NT2/D1 (cell line): ENCODE measurements around the gene BTBD7.

ENCODE experiments used
- DNase-seq: peaks from one replicate; pipeline ENCODE4 v3.0.0-alpha.2; 2011; ENCODE audit warnings: low read depth, low spot score
- H3K27me3 ChIP-seq: 2 replicates; pipeline ENCODE4 v1.6.0; 2011; ENCODE audit warnings: mild to moderate bottlenecking; ENCODE audit not compliant: insufficient read length, insufficient read depth
- H3K36me3 ChIP-seq: 2 replicates; pipeline ENCODE4 v1.6.1; 2011; ENCODE audit warnings: mild to moderate bottlenecking, low read length, mixed read lengths; ENCODE audit not compliant: insufficient read depth, insufficient read length
- H3K4me1 ChIP-seq: 2 replicates; pipeline ENCODE4 v1.5.1; 2011; ENCODE audit not compliant: insufficient read depth, insufficient read length
- H3K4me3 ChIP-seq: 2 replicates; pipeline ENCODE4 v1.5.1; 2011; ENCODE audit warnings: low read depth; ENCODE audit not compliant: insufficient read length
- H3K9ac ChIP-seq: 2 replicates; pipeline ENCODE4 v1.6.0; 2011; ENCODE audit warnings: low read depth; ENCODE audit not compliant: insufficient read length
- H3K9me3 ChIP-seq: 2 replicates; pipeline ENCODE4 v1.5.1; 2011; ENCODE audit warnings: mild to moderate bottlenecking, low read length; ENCODE audit not compliant: insufficient read depth
- SUZ12 ChIP-seq: IDR thresholded peaks from 2 replicates; pipeline ENCODE4 v1.6.1; 2011; ENCODE audit not compliant: insufficient read length, insufficient read depth; ENCODE audit errors: extremely low read depth
- YY1 ChIP-seq: IDR thresholded peaks from 2 replicates; pipeline ENCODE4 v1.6.1; 2011; ENCODE audit not compliant: insufficient read length, insufficient read depth
- ZNF274 ChIP-seq: IDR thresholded peaks from 2 replicates; pipeline ENCODE4 v1.6.1; 2011; ENCODE audit warnings: mild to moderate bottlenecking, low read depth, low read length

Gene BTBD7

GRCh38 chr14:93200553-93200952, 132.3 kb downstream of the BTBD7 start:
- Histone ChIP-seq H3K4me1 (no peaks in the 10 kb centered on the region), H3K27me3 (no peaks in the 10 kb centered on the region), H3K9me3 (no peaks in the 10 kb centered on the region), H3K4me3 (no peak overlapping the region), H3K36me3 (peaks cover 11% of the 10 kb centered on the region), H3K9ac (no peak overlapping the region)
- DNase-seq = no peak
- TF ChIP-seq ZNF274 = no peak
- no peak for TF ChIP-seq YY1
- TF ChIP-seq SUZ12 = no peak

- DNase-seq = no peak
- no peak overlapping the region for H3K4me3 ChIP-seq
- peaks cover 5% of the 10 kb centered on the region for H3K36me3 ChIP-seq
- H3K9me3 ChIP-seq = no peaks in the 10 kb centered on the region
- TF ChIP-seq YY1 (no peak), SUZ12 (no peak), ZNF274 (no peak)
- H3K27me3 ChIP-seq = no peaks in the 10 kb centered on the region
- H3K9ac ChIP-seq = no peak overlapping the region
- H3K4me1 ChIP-seq = no peaks in the 10 kb centered on the region
Measured at GRCh38 chr14:93199031-93199430, 133.8 kb downstream of the BTBD7 start.

- H3K9ac ChIP-seq = no peak overlapping the region
- no peaks in the 10 kb centered on the region for H3K27me3 ChIP-seq
- H3K9me3 ChIP-seq = no peaks in the 10 kb centered on the region
- no peaks in the 10 kb centered on the region for H3K4me1 ChIP-seq
- no peak overlapping the region for H3K4me3 ChIP-seq
- no peak for TF ChIP-seq YY1
- TF ChIP-seq ZNF274 = no peak
- TF ChIP-seq SUZ12 = no peak
- no peak for DNase-seq
- H3K36me3 ChIP-seq = no peaks in the 10 kb centered on the region
Measured at GRCh38 chr14:93195316-93195999, 137.4 kb downstream of the BTBD7 start.
